HepG2 (cell line): ENCODE data around the gene TMEM134. TPM values are rescaled to one million over a fixed set of nuclear protein-coding genes. Genes with fewer than 3 reads are reported as not detected.
A peak's percentile ranks its signal among the peaks of the same experiment; 100 is the strongest.

Source experiments
- ATAC-seq: fragments of 200-7000 bp; cut with Tn5 transposase; 3 replicates; pipeline ENCODE4 v1.9.1; 2020; ENCODE audit warnings: mild to moderate bottlenecking, moderate library complexity
- BruUV-seq: library from RNA; stranded (reverse); fragments of 400-500 nt; replicated peaks from 2 replicates; lab custom pipeline; 2021; lab: Mats Ljungman, UMichigan
- CTCF ChIA-PET: fragments of 300-600 bp; formaldehyde crosslinking; extraction: SDS; loops from one replicate; lab custom pipeline; 2021; ENCODE audit warnings: low total read pairs, inconsistent platforms, low intra/inter-chr PET ratio; lab: Yijun Ruan, JAX
- POLR2A ChIA-PET: fragments of 350-600 bp; sonication (Branson Sonifier 250); formaldehyde crosslinking; loops from one replicate; lab custom pipeline; 2020; ENCODE audit warnings: antibody characterized with exemption, inconsistent platforms; lab: Yijun Ruan, JAX
- DNase-seq: peaks from one replicate; pipeline ENCODE4 v3.0.0-alpha.2; 2015; ENCODE audit warnings: low spot score
- FAIRE-seq: peaks from 3 replicates; lab custom pipeline; 2011; peaks lifted over from hg19 to GRCh38; lab: Jason Lieb, UNC
- H2AFZ ChIP-seq: one replicate; pipeline ENCODE4 v1.6.1; 2011; ENCODE audit warnings: low read length, inconsistent platforms
- H3K27ac ChIP-seq: fragments of 300-600 bp; 3 replicates; pipeline ENCODE4 v1.8.0; 2011; ENCODE audit warnings: mixed run types, mild to moderate bottlenecking, mixed read lengths, low read length, inconsistent platforms; ENCODE audit not compliant: insufficient read depth; ENCODE audit errors: extremely low read length
- H3K27me3 ChIP-seq, 2 experiments: fragments of 200-600 bp in 1 of 2; 2 replicates in 1 of 2; 3 replicates in 1 of 2; pipeline versions ENCODE4 v1.6.0 to v1.8.0; 2011; ENCODE audit warnings: low read length in 2 of 2, mild to moderate bottlenecking in 2 of 2, moderate library complexity in 2 of 2, inconsistent platforms in 1 of 2; ENCODE audit not compliant: insufficient read depth in 2 of 2, control insufficient read depth in 1 of 2
- H3K36me3 ChIP-seq, 2 experiments: fragments of 200-600 bp in 1 of 2; replicated peaks in 1 of 2; 2 replicates in 1 of 2; 3 replicates in 1 of 2; pipeline versions ENCODE4 v1.5.1 to v1.8.0; 2011; ENCODE audit warnings: low read length in 2 of 2, inconsistent platforms in 1 of 2; ENCODE audit not compliant: insufficient read depth in 2 of 2, control insufficient read depth in 1 of 2
- H3K4me1 ChIP-seq: 2 replicates; pipeline ENCODE4 v1.5.1; 2012; ENCODE audit warnings: low read length, inconsistent platforms; ENCODE audit not compliant: insufficient read depth
- H3K4me2 ChIP-seq: 2 replicates; pipeline ENCODE4 v1.6.0; 2011; ENCODE audit warnings: low read depth, low read length, inconsistent platforms
- H3K4me3 ChIP-seq, 3 experiments: fragments of 200-600 bp in 1 of 3; sonication (generic), shearing (Covaris generic) in 1 of 3; replicated peaks in 1 of 3; 2 replicates each; pipeline ENCODE4 v1.5.1; 2011 to 2016; ENCODE audit warnings: low read length in 3 of 3, inconsistent platforms in 2 of 3, low read depth in 2 of 3, mild to moderate bottlenecking in 2 of 3, control low read depth in 1 of 3, mixed read lengths in 1 of 3; ENCODE audit not compliant: insufficient read depth in 1 of 3
- H3K79me2 ChIP-seq: one replicate; pipeline ENCODE4 v1.6.1; 2011; ENCODE audit warnings: low read length, inconsistent platforms; ENCODE audit not compliant: insufficient read depth
- H3K9ac ChIP-seq: 2 replicates; pipeline ENCODE4 v1.6.0; 2011; ENCODE audit warnings: mild to moderate bottlenecking, low read depth, low read length, inconsistent platforms; ENCODE audit not compliant: insufficient read depth
- H3K9me3 ChIP-seq: 2 replicates; pipeline ENCODE4 v1.5.1; 2012; ENCODE audit warnings: mild to moderate bottlenecking, low read length
- H4K20me1 ChIP-seq: 2 replicates; pipeline ENCODE4 v1.6.0; 2011; ENCODE audit warnings: inconsistent platforms, mild to moderate bottlenecking, low read length, moderate library complexity; ENCODE audit not compliant: insufficient read depth
- CREB1 ChIP-seq, 2 experiments: fragments of 450-650 bp in 1 of 2; IDR thresholded peaks; 2 replicates each; pipeline ENCODE4 v1.6.1; 2016 to 2017; ENCODE audit warnings: control low read depth in 1 of 2, mild to moderate bottlenecking in 1 of 2, missing compliant biosample characterization in 1 of 2, missing genetic modification characterization in 1 of 2
- DNMT1 ChIP-seq: sonication (generic); formaldehyde crosslinking; IDR thresholded peaks from 2 replicates; pipeline ENCODE4 v1.5.1; 2020; ENCODE audit warnings: mild to moderate bottlenecking, missing genetic modification reagents
- HOXA9 ChIP-seq: sonication (generic); formaldehyde crosslinking; IDR thresholded peaks from 2 replicates; pipeline ENCODE4 v1.8.1; 2022; ENCODE audit warnings: missing genetic modification reagents, mild to moderate bottlenecking, moderate library complexity, borderline replicate concordance
- JUN ChIP-seq: sonication (generic); formaldehyde crosslinking; IDR thresholded peaks from 2 replicates; pipeline ENCODE4 v1.4.0; 2020; ENCODE audit warnings: mild to moderate bottlenecking, missing genetic modification reagents
- RBFOX2 ChIP-seq: fragments of 200-400 bp; formaldehyde crosslinking; IDR thresholded peaks from 2 replicates; pipeline ENCODE4 v1.6.1; 2017; ENCODE audit warnings: low read depth, mild to moderate bottlenecking, low read length
- SOX5 ChIP-seq: IDR thresholded peaks from 2 replicates; pipeline ENCODE4 v1.6.1; 2016; ENCODE audit warnings: borderline replicate concordance
- SRSF1 ChIP-seq: fragments of 200-400 bp; formaldehyde crosslinking; optimal IDR thresholded peaks from 2 replicates; pipeline ENCODE3; 2017; ENCODE audit warnings: mild to moderate bottlenecking, low read depth, low read length, moderate library complexity
- TMF1 ChIP-seq: sonication (generic); formaldehyde crosslinking; IDR thresholded peaks from 2 replicates; pipeline ENCODE4 v1.8.1; 2022; ENCODE audit warnings: low read depth, missing genetic modification reagents
- ZFP36L2 ChIP-seq: sonication (generic); formaldehyde crosslinking; IDR thresholded peaks from 2 replicates; pipeline ENCODE4 v1.4.0; 2020; ENCODE audit warnings: missing genetic modification reagents
- ZNF274 ChIP-seq: sonication (generic); formaldehyde crosslinking; IDR thresholded peaks from 2 replicates; pipeline ENCODE4 v1.5.1; 2020; ENCODE audit warnings: mild to moderate bottlenecking, missing genetic modification reagents
- ZNF550 ChIP-seq: sonication (generic); formaldehyde crosslinking; IDR thresholded peaks from 2 replicates; pipeline ENCODE4 v1.4.0; 2020; ENCODE audit warnings: mild to moderate bottlenecking, missing genetic modification reagents, borderline replicate concordance
- WGBS: methylation state at CpG from one replicate; pipeline ENCODE4 v1.1.6; 2017; ENCODE audit warnings: low lambda C conversion rate; 5-methylcytosine and 5-hydroxymethylcytosine counted together
- in situ Hi-C: cut with HindIII; loops from 2 replicates; pipeline ENCODE4 v1.10.0; 2017; ENCODE audit warnings: low pct_unique_long_range_greater_than_20kb; ENCODE audit not compliant: extremely low pct_ligation_motif_present
- intact Hi-C: fragments of 100-400 bp; cut with micrococcal nuclease; formaldehyde crosslinking; loops from one replicate; pipeline ENCODE4 v1.10.0; 2022; ENCODE audit not compliant: unreplicated experiment
- polyA plus RNA-seq, 8 experiments: library from polyadenylated mRNA; depleted of rRNA in 3 of 8; stranded (reverse) in 7 of 8; unstranded in 1 of 8; fragments of >200 nt; fragmentation: Illumina TruSeq in 4 of 8; extraction: Trizol in 4 of 8; gene quantifications; 2 replicates each; pipeline versions ENCODE4 v1.2.1 to v1.2.3, GENCODE V29; 2011 to 2016; ENCODE audit warnings: low read depth in 4 of 8, missing spikeins in 1 of 8, mixed read lengths in 1 of 8; ENCODE audit not compliant: insufficient read depth in 1 of 8
- total RNA-seq, 5 experiments: library from RNA; depleted of rRNA; stranded (reverse); fragments of >200 nt; fragmentation: Illumina TruSeq; extraction: Trizol; gene quantifications; 2 replicates each; pipeline ENCODE4 v1.2.3, GENCODE V29; 2016; ENCODE audit warnings: low read depth in 1 of 5
- TF ChIP-seq, protein P1 (sequence below): sonication (generic); formaldehyde crosslinking; IDR thresholded peaks from 2 replicates; pipeline ENCODE4 v1.8.0; 2022; ENCODE audit warnings: missing genetic modification reagents, mild to moderate bottlenecking, borderline replicate concordance
- TF ChIP-seq, protein P2 (sequence below), 2 experiments: fragments of 450-650 bp in 1 of 2; sonication (generic) in 1 of 2; formaldehyde crosslinking; IDR thresholded peaks; 2 replicates each; pipeline versions ENCODE4 v1.5.0 to v1.8.0; 2020 to 2022; ENCODE audit warnings: mild to moderate bottlenecking in 1 of 2, missing genetic modification reagents in 1 of 2
- TF ChIP-seq, protein P3 (sequence below): sonication (generic); formaldehyde crosslinking; IDR thresholded peaks from 2 replicates; pipeline ENCODE4 v1.4.0; 2020; ENCODE audit warnings: missing genetic modification reagents, mild to moderate bottlenecking, borderline replicate concordance
- TF ChIP-seq, protein P4 (sequence below): sonication (generic); formaldehyde crosslinking; IDR thresholded peaks from 2 replicates; pipeline ENCODE4 v1.8.0; 2022; ENCODE audit warnings: missing genetic modification reagents, mild to moderate bottlenecking, moderate library complexity, borderline replicate concordance

Gene TMEM134
- total and polyA plus RNA-seq, 2 of the 13 experiments (the other 11 are each of a cell fraction or from before 2014, with no cell fraction given), result 6.9 to 26.9 TPM

DNA sequence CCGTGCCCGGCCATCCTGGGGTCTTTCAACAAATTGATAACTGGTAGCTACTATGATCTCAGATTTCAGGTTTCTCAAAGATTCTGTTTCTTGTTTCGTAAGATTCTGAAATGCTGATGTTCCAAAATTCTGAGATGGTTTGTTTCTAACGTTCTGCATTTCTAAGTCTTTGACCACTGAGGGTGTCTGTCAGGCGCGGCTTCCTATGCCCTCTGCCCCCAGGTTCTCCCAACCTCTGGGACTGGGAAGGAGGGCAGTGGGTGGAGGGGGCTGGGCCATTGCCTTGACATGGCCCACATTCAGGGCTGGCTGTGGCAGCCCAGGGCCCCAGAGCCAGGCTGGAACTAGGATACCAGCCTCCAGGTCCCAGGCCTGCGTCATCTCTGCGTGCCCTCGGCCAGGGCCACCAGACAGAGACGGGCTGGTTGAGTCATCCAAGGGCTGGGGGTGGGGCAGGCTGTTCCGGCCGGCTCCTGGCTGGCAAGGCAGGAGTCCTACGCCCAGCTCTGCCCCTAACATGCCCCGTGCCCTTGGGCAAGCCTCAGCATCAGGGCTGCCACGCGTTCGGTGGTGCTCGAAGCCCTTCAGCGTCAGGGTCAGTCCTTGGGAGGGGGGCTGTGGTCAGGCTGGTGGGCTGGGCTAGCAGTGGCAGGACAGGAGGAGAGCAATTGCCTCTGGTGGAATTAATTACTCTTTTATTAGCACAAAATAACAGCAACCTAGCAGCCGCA is 5.2 kb downstream of the TMEM134 start:
- peak overlapping the region; percentile 73 for H3K9ac ChIP-seq
- TSS peak; percentile 56 for BruUV-seq
- DNase-seq (peak; percentile 52), ATAC-seq (peak; percentile 54), FAIRE-seq (no peak)
- ChIA-PET POLR2A (interaction anchor here (2.5 kb wide), 1 partner anchor 62 kb away, joined by 16 read pairs; the partner anchor contains the start of gene PPP1CA), CTCF (no interaction called here)
- H3K27me3 ChIP-seq, result peaks cover 0 to 5% of the 10 kb centered on the region in 2 experiments; a peak in 2 of 5 replicates
- 81% methylated on average over 7 of the region's 20 CpGs for WGBS
- peak overlapping the region; percentile 71 for H3K27ac ChIP-seq
- no peaks in the 10 kb centered on the region for H4K20me1 ChIP-seq
- H3K4me2 ChIP-seq, result peak overlapping the region; percentile 85
- peaks cover 48% of the 10 kb centered on the region for H3K4me1 ChIP-seq
- no peaks in the 10 kb centered on the region for H3K79me2 ChIP-seq
- in situ Hi-C loops (loop anchor here (5.0 kb wide), 1 partner anchor 37 kb away; the partner anchor contains the start of gene RPS6KB2), intact Hi-C loops (no loop called here)
- H3K9me3 ChIP-seq, result no peaks in the 10 kb centered on the region
- H2AFZ ChIP-seq, result no peak overlapping the region
- no peaks in the 10 kb centered on the region for H3K36me3 ChIP-seq
- H3K4me3 ChIP-seq, result peak overlapping the region; percentile 50 to 97 (median 80); a peak in 5 of 6 replicates
- TF ChIP-seq ZNF274 (CRISPR knock-in tag) (peak; percentile 72; the same call in 1 of the 2 replicates), HOXA9 (no peak), SRSF1 (peak; percentile 56), DNMT1 (0 out of 2 replicates have a peak, but pooled peaks have one; percentile 48), SOX5 (CRISPR knock-in tag) (peak; percentile 42; the same call in 1 of the 2 replicates), JUN (CRISPR knock-in tag) (peak; percentile 30; the same call in 1 of the 2 replicates), TMF1 (CRISPR knock-in tag) (no peak), RBFOX2 (peak; percentile 68; the same call in 1 of the 2 replicates), ZFP36L2 (no peak), ZNF550 (0 out of 2 replicates have a peak, but pooled peaks have one; percentile 68), CREB1 (IDR thresholded peaks at IDR 0.05) (peak; percentile 78), CREB1 (CRISPR knock-in tag; IDR thresholded peaks at IDR 0.05) (peak; percentile 93)
- TF ChIP-seq, protein P1, sequence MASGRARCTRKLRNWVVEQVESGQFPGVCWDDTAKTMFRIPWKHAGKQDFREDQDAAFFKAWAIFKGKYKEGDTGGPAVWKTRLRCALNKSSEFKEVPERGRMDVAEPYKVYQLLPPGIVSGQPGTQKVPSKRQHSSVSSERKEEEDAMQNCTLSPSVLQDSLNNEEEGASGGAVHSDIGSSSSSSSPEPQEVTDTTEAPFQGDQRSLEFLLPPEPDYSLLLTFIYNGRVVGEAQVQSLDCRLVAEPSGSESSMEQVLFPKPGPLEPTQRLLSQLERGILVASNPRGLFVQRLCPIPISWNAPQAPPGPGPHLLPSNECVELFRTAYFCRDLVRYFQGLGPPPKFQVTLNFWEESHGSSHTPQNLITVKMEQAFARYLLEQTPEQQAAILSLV (CRISPR knock-in tag), result 0 out of 2 replicates have a peak, but pooled peaks have one; percentile 66
- TF ChIP-seq, protein P2, sequence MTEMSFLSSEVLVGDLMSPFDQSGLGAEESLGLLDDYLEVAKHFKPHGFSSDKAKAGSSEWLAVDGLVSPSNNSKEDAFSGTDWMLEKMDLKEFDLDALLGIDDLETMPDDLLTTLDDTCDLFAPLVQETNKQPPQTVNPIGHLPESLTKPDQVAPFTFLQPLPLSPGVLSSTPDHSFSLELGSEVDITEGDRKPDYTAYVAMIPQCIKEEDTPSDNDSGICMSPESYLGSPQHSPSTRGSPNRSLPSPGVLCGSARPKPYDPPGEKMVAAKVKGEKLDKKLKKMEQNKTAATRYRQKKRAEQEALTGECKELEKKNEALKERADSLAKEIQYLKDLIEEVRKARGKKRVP (CRISPR knock-in tag; IDR thresholded peaks at IDR 0.05), result peak in 1 of 2 experiments; percentile 67; a peak in 2 of 4 replicates
- TF ChIP-seq, protein P3, sequence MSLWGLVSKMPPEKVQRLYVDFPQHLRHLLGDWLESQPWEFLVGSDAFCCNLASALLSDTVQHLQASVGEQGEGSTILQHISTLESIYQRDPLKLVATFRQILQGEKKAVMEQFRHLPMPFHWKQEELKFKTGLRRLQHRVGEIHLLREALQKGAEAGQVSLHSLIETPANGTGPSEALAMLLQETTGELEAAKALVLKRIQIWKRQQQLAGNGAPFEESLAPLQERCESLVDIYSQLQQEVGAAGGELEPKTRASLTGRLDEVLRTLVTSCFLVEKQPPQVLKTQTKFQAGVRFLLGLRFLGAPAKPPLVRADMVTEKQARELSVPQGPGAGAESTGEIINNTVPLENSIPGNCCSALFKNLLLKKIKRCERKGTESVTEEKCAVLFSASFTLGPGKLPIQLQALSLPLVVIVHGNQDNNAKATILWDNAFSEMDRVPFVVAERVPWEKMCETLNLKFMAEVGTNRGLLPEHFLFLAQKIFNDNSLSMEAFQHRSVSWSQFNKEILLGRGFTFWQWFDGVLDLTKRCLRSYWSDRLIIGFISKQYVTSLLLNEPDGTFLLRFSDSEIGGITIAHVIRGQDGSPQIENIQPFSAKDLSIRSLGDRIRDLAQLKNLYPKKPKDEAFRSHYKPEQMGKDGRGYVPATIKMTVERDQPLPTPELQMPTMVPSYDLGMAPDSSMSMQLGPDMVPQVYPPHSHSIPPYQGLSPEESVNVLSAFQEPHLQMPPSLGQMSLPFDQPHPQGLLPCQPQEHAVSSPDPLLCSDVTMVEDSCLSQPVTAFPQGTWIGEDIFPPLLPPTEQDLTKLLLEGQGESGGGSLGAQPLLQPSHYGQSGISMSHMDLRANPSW (CRISPR knock-in tag), result peak; percentile 25; the same call in 1 of the 2 replicates
- TF ChIP-seq, protein P4, sequence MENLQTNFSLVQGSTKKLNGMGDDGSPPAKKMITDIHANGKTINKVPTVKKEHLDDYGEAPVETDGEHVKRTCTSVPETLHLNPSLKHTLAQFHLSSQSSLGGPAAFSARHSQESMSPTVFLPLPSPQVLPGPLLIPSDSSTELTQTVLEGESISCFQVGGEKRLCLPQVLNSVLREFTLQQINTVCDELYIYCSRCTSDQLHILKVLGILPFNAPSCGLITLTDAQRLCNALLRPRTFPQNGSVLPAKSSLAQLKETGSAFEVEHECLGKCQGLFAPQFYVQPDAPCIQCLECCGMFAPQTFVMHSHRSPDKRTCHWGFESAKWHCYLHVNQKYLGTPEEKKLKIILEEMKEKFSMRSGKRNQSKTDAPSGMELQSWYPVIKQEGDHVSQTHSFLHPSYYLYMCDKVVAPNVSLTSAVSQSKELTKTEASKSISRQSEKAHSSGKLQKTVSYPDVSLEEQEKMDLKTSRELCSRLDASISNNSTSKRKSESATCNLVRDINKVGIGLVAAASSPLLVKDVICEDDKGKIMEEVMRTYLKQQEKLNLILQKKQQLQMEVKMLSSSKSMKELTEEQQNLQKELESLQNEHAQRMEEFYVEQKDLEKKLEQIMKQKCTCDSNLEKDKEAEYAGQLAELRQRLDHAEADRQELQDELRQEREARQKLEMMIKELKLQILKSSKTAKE (CRISPR knock-in tag), result peak; percentile 35; the same call in 1 of the 2 replicates
